ENCODE data around the gene HTT. TPM values are rescaled to one million over a fixed set of nuclear protein-coding genes. Genes with fewer than 3 reads are reported as not detected.

HTT gene
- total RNA-seq, 1 experiment from 2014 or later: 85.4 TPM

- no peak for TF ChIP-seq ARID4B (CRISPR knock-in tag; IDR thresholded peaks at IDR 0.05; ENCODE audit: borderline replicate concordance)
Observed at GRCh38 chr4:3221996-3222395, 147.5 kb downstream of the HTT start (continued).

DNA sequence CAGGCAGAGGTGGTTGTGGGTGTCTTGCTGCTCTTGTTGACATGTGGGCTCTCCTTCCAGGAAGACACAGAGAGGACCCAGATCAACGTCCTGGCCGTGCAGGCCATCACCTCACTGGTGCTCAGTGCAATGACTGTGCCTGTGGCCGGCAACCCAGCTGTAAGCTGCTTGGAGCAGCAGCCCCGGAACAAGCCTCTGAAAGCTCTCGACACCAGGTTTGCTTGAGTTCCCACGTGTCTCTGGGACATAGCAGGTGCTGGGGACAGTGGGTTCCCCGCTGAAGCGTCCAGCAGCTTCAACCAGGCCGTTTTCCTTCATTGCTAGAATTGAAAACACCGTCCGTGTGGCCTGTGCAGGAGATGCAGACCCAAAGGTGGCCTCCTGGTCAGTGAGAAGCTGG, 148.9 kb downstream of the HTT start:
- H3K4me3 Mint-ChIP-seq: no peak overlapping the region
- H3K4me1 Mint-ChIP-seq: no peaks in the 10 kb centered on the region
- DNase-seq (ENCODE audit: low spot score): no peak
- CTCF ChIA-PET: interaction anchor here (0.5 to 1.3 kb wide), 2 partner anchors 10 to 1071 kb away, joined by 3 to 4 read pairs; no protein-coding TSS in a partner anchor
- no peak for ATAC-seq
- no peaks in the 10 kb centered on the region for H3K27me3 Mint-ChIP-seq (ENCODE audit: low read depth)
- POLR2A ChIA-PET: no interaction called here
- TF ChIP-seq IRF1 (CRISPR knock-in tag; IDR thresholded peaks at IDR 0.05) (no peak), GRHL2 (CRISPR knock-in tag; IDR thresholded peaks at IDR 0.05; ENCODE audit: insufficient replicate concordance, severe bottlenecking) (no peak), CREM (CRISPR knock-in tag; IDR thresholded peaks at IDR 0.05) (no peak), AR (CRISPR knock-in tag; IDR thresholded peaks at IDR 0.05) (no peak), MYBL2 (CRISPR knock-in tag; IDR thresholded peaks at IDR 0.05) (no peak), ETV6 (CRISPR knock-in tag; IDR thresholded peaks at IDR 0.05) (no peak), ZBTB21 (CRISPR knock-in tag; IDR thresholded peaks at IDR 0.05; ENCODE audit: borderline replicate concordance) (no peak), ZNF232 (CRISPR knock-in tag; IDR thresholded peaks at IDR 0.05) (no peak), JAZF1 (CRISPR knock-in tag; IDR thresholded peaks at IDR 0.05) (no peak), NFATC4 (CRISPR knock-in tag; IDR thresholded peaks at IDR 0.05) (no peak), FOXP1 (CRISPR knock-in tag; IDR thresholded peaks at IDR 0.05; ENCODE audit: borderline replicate concordance) (no peak), RORB (CRISPR knock-in tag; IDR thresholded peaks at IDR 0.05) (no peak), ZNF138 (CRISPR knock-in tag; conservative IDR thresholded peaks at IDR 0.05) (no peak), ZNF671 (CRISPR knock-in tag; IDR thresholded peaks at IDR 0.05) (no peak), CBFB (CRISPR knock-in tag; IDR thresholded peaks at IDR 0.05; ENCODE audit: low read depth) (no peak)
- TF ChIP-seq, protein P1, sequence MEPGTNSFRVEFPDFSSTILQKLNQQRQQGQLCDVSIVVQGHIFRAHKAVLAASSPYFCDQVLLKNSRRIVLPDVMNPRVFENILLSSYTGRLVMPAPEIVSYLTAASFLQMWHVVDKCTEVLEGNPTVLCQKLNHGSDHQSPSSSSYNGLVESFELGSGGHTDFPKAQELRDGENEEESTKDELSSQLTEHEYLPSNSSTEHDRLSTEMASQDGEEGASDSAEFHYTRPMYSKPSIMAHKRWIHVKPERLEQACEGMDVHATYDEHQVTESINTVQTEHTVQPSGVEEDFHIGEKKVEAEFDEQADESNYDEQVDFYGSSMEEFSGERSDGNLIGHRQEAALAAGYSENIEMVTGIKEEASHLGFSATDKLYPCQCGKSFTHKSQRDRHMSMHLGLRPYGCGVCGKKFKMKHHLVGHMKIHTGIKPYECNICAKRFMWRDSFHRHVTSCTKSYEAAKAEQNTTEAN (CRISPR knock-in tag; IDR thresholded peaks at IDR 0.05): no peak
- TF ChIP-seq, protein P2, sequence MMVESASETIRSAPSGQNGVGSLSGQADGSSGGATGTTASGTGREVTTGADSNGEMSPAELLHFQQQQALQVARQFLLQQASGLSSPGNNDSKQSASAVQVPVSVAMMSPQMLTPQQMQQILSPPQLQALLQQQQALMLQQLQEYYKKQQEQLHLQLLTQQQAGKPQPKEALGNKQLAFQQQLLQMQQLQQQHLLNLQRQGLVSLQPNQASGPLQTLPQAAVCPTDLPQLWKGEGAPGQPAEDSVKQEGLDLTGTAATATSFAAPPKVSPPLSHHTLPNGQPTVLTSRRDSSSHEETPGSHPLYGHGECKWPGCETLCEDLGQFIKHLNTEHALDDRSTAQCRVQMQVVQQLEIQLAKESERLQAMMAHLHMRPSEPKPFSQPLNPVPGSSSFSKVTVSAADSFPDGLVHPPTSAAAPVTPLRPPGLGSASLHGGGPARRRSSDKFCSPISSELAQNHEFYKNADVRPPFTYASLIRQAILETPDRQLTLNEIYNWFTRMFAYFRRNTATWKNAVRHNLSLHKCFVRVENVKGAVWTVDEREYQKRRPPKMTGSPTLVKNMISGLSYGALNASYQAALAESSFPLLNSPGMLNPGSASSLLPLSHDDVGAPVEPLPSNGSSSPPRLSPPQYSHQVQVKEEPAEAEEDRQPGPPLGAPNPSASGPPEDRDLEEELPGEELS (CRISPR knock-in tag; IDR thresholded peaks at IDR 0.05): no peak
- TF ChIP-seq, protein P3, sequence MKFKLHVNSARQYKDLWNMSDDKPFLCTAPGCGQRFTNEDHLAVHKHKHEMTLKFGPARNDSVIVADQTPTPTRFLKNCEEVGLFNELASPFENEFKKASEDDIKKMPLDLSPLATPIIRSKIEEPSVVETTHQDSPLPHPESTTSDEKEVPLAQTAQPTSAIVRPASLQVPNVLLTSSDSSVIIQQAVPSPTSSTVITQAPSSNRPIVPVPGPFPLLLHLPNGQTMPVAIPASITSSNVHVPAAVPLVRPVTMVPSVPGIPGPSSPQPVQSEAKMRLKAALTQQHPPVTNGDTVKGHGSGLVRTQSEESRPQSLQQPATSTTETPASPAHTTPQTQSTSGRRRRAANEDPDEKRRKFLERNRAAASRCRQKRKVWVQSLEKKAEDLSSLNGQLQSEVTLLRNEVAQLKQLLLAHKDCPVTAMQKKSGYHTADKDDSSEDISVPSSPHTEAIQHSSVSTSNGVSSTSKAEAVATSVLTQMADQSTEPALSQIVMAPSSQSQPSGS (CRISPR knock-in tag; IDR thresholded peaks at IDR 0.05; ENCODE audit: borderline replicate concordance, low read depth): no peak
- H3K9me3 Mint-ChIP-seq: no peaks in the 10 kb centered on the region
- peaks cover 41% of the 10 kb centered on the region for H3K36me3 Mint-ChIP-seq
- H3K27ac Mint-ChIP-seq: no peak overlapping the region; the same call in 1 of the 2 replicates

All from WTC11 (cell line).